ENCODE results near the gene TCF25.

The TCF25 gene

GRCh38 chr16:89922884-89923639 is 49.7 kb downstream of the TCF25 start, which contains the start of gene TUBB3:
Gene TUBB3, plus strand, starts transcription at chr16:89923342. Its CDS starts 60 bp downstream, at chr16:89923402.
- no peak for TF ChIP-seq EZH2phosphoT487 (conservative IDR thresholded peaks at IDR 0.05; ENCODE audit: low read length)
- no peak for TF ChIP-seq CTCF (IDR thresholded peaks at IDR 0.05; ENCODE audit: insufficient read depth, low read length, poor library complexity, severe bottlenecking)
- peak within 1 kb of the TSS; percentile 58 for H3K4me3 ChIP-seq (ENCODE audit: insufficient read depth, low read length, poor library complexity, severe bottlenecking)
- H4K20me1 ChIP-seq (ENCODE audit: low read depth, low read length): no peaks in the 10 kb centered on the region
- H3F3A ChIP-seq (ENCODE audit: insufficient read depth): 0 out of 2 replicates have a peak, but pooled peaks cover 7% of the 10 kb centered on the region
- H3K9me3 ChIP-seq (ENCODE audit: insufficient read depth, low read length): no peaks in the 10 kb centered on the region
- H3K27ac ChIP-seq (ENCODE audit: low read depth, low read length): no peak within 1 kb of the TSS; the same call in 1 of the 2 replicates
- H3K79me2 ChIP-seq (ENCODE audit: insufficient read depth, low read length): no peaks in the 10 kb centered on the region
- peak within 1 kb of the TSS; percentile 44 for H3K9ac ChIP-seq (ENCODE audit: low read length)
- peak within 1 kb of the TSS; percentile 64 for H3K4me2 ChIP-seq (ENCODE audit: low read depth, low read length, poor library complexity, severe bottlenecking)
- H3K27me3 ChIP-seq (ENCODE audit: low read length): no peaks in the 10 kb centered on the region
- H2AFZ ChIP-seq (ENCODE audit: low read depth, low read length, severe bottlenecking): peak within 1 kb of the TSS; percentile 66
- H3K36me3 ChIP-seq (ENCODE audit: low read length): no peaks in the 10 kb centered on the region
- no peaks in the 10 kb centered on the region for H3K9me2 ChIP-seq (replicated peaks; ENCODE audit: insufficient read depth, low read length)

- no peaks in the 10 kb centered on the region for H3K9me3 ChIP-seq (ENCODE audit: insufficient read depth, low read length)
- H3K27me3 ChIP-seq (ENCODE audit: low read length): no peaks in the 10 kb centered on the region
- no peak overlapping the region for H2AFZ ChIP-seq (ENCODE audit: low read depth, low read length, severe bottlenecking)
- no peaks in the 10 kb centered on the region for H3K79me2 ChIP-seq (ENCODE audit: insufficient read depth, low read length)
- H3K4me2 ChIP-seq (ENCODE audit: low read depth, low read length, poor library complexity, severe bottlenecking): peak overlapping the region; percentile 64
- no peaks in the 10 kb centered on the region for H4K20me1 ChIP-seq (ENCODE audit: low read depth, low read length)
- H3K36me3 ChIP-seq (ENCODE audit: low read length): no peaks in the 10 kb centered on the region
- H3F3A ChIP-seq (ENCODE audit: insufficient read depth): 0 out of 2 replicates have a peak, but pooled peaks cover 7% of the 10 kb centered on the region
- H3K27ac ChIP-seq (ENCODE audit: low read depth, low read length): no peak overlapping the region
- H3K4me3 ChIP-seq (ENCODE audit: insufficient read depth, low read length, poor library complexity, severe bottlenecking): peak overlapping the region; percentile 52
- H3K9me2 ChIP-seq (replicated peaks; ENCODE audit: insufficient read depth, low read length): no peaks in the 10 kb centered on the region
- H3K9ac ChIP-seq (ENCODE audit: low read length): peak overlapping the region; percentile 44
- TF ChIP-seq EZH2phosphoT487 (conservative IDR thresholded peaks at IDR 0.05; ENCODE audit: low read length) (no peak), CTCF (IDR thresholded peaks at IDR 0.05; ENCODE audit: insufficient read depth, low read length, poor library complexity, severe bottlenecking) (no peak)
Observed at GRCh38 chr16:89923640-89924296, 50.4 kb downstream of the TCF25 start.

- Histone ChIP-seq H3K9me2 (replicated peaks; ENCODE audit: insufficient read depth, low read length) (no peaks in the 10 kb centered on the region), H3K27ac (ENCODE audit: low read depth, low read length) (peak overlapping the region; percentile 46; the same call in 1 of the 2 replicates), H3K9ac (ENCODE audit: low read length) (no peak overlapping the region), H3K79me2 (ENCODE audit: insufficient read depth, low read length) (no peaks in the 10 kb centered on the region), H3K4me2 (ENCODE audit: low read depth, low read length, poor library complexity, severe bottlenecking) (peak overlapping the region; percentile 64), H3K9me3 (ENCODE audit: insufficient read depth, low read length) (no peaks in the 10 kb centered on the region), H2AFZ (ENCODE audit: low read depth, low read length, severe bottlenecking) (no peak overlapping the region), H4K20me1 (ENCODE audit: low read depth, low read length) (no peaks in the 10 kb centered on the region), H3K27me3 (ENCODE audit: low read length) (no peaks in the 10 kb centered on the region), H3K36me3 (ENCODE audit: low read length) (no peaks in the 10 kb centered on the region), H3K4me3 (ENCODE audit: insufficient read depth, low read length, poor library complexity, severe bottlenecking) (peak overlapping the region; percentile 52), H3F3A (ENCODE audit: insufficient read depth) (0 out of 2 replicates have a peak, but pooled peaks cover 7% of the 10 kb centered on the region)
- TF ChIP-seq EZH2phosphoT487 (conservative IDR thresholded peaks at IDR 0.05; ENCODE audit: low read length): no peak
- no peak for TF ChIP-seq CTCF (IDR thresholded peaks at IDR 0.05; ENCODE audit: insufficient read depth, low read length, poor library complexity, severe bottlenecking)
Observed at GRCh38 chr16:89924297-89924924, 51.0 kb downstream of the TCF25 start.

Measured in SU-DHL-6 (cell line).